ENCODE measurements around the gene MYO3A.

MYO3A gene

GRCh38 chr10:25899304-25899703 lies 34.7 kb upstream of the MYO3A start:
- H3K4me3 ChIP-seq (ENCODE audit: control insufficient read depth, low read depth, low read length): no peak overlapping the region
- TF ChIP-seq, protein P1, sequence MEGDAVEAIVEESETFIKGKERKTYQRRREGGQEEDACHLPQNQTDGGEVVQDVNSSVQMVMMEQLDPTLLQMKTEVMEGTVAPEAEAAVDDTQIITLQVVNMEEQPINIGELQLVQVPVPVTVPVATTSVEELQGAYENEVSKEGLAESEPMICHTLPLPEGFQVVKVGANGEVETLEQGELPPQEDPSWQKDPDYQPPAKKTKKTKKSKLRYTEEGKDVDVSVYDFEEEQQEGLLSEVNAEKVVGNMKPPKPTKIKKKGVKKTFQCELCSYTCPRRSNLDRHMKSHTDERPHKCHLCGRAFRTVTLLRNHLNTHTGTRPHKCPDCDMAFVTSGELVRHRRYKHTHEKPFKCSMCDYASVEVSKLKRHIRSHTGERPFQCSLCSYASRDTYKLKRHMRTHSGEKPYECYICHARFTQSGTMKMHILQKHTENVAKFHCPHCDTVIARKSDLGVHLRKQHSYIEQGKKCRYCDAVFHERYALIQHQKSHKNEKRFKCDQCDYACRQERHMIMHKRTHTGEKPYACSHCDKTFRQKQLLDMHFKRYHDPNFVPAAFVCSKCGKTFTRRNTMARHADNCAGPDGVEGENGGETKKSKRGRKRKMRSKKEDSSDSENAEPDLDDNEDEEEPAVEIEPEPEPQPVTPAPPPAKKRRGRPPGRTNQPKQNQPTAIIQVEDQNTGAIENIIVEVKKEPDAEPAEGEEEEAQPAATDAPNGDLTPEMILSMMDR (IDR thresholded peaks at IDR 0.05; ENCODE audit: control insufficient read depth, insufficient read depth, low read depth, low read length, missing control alignments): no peak
- no peak for DNase-seq (ENCODE audit: low read depth)

DNA sequence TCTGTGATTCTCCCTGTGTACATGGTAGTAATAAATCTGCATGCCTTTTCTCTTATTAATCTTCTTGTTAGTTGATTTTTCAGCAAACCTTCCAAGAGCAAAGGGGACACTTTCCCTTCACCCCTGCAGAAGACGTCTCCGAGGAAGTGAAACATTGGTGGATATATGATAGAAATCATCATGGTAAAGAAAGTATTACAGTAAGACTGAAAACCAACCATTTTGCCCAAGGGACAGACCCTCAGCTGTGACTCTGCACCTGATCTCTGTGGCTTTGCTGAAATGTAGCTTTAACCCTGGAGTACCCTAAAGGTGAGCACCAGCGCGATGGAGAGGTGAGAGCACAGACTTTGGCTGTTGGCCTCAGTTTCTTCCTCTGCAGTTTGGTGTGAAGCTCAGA lies 32.8 kb upstream of the MYO3A start:
- no peak for DNase-seq (ENCODE audit: low read depth)
- no peak overlapping the region for H3K4me3 ChIP-seq (ENCODE audit: control insufficient read depth, low read depth, low read length)
- TF ChIP-seq, protein P1 (IDR thresholded peaks at IDR 0.05; ENCODE audit: control insufficient read depth, insufficient read depth, low read depth, low read length, missing control alignments): no peak

DNA sequence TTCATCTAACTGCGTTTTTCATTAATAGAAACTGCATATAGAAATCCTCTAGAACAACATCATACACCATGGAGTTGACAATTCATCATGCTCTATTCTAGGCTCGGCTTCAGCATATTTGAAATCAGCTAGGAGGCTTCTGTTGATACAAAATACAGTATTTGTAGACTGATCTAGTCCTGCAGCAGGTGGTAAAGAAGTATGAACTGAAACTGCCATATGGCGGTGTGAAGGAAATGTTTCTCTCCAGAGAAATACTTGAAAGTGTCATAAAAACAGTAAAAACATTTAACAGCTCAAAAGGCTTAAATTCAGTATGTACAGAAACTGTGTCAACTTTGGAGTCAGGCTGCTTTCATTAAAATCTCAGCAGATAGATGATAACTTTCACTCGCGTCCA lies 32.0 kb upstream of the MYO3A start:
- no peak overlapping the region for H3K4me3 ChIP-seq (ENCODE audit: control insufficient read depth, low read depth, low read length)
- TF ChIP-seq, protein P1 (IDR thresholded peaks at IDR 0.05; ENCODE audit: control insufficient read depth, insufficient read depth, low read depth, low read length, missing control alignments): no peak
- DNase-seq (ENCODE audit: low read depth): no peak

DNA sequence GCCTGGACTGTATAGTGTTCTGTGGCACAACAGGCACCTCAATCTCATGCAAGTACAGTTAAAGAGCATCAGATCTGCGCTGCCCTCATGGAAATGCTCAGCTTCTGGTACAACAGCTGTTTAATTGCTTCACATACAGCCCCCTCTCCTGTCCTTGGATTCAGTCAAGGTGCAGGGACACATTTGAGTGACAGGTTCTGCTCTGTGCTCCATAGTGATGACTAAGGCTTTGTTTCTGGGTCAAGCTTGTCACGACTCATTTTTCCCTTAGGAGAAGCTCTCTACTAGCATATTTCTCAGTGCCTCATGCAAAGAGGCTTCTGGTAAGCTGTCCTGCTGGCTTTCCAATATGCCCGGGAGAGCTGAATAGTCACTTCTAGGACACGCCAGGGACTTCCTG lies 26.8 kb upstream of the MYO3A start:
- H3K4me3 ChIP-seq (ENCODE audit: control insufficient read depth, low read depth, low read length): no peak overlapping the region
- DNase-seq (ENCODE audit: low read depth): no peak
- TF ChIP-seq, protein P1 (IDR thresholded peaks at IDR 0.05; ENCODE audit: control insufficient read depth, insufficient read depth, low read depth, low read length, missing control alignments): no peak

DNA sequence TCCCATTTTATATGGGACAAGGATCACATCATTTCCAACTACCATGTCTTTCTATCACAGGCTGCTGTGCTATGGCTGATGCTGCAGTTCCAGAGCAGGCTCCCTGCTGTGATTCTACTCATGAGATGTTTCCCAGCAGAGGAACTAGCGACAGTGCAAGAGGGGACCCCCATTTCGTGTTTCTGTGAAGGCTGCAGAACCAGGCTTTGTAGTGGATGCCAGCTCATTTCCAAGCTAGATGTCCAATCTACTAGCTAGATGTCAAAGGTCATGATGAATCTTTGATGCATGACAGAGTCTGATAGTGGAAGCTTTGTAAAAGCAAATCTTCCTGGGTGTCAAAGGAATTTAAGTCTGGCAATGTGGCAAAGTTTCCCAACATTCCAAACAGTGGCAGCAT lies 21.2 kb upstream of the MYO3A start:
- no peak for DNase-seq (ENCODE audit: low read depth)
- TF ChIP-seq, protein P1 (IDR thresholded peaks at IDR 0.05; ENCODE audit: control insufficient read depth, insufficient read depth, low read depth, low read length, missing control alignments): no peak
- no peak overlapping the region for H3K4me3 ChIP-seq (ENCODE audit: control insufficient read depth, low read depth, low read length)

DNA sequence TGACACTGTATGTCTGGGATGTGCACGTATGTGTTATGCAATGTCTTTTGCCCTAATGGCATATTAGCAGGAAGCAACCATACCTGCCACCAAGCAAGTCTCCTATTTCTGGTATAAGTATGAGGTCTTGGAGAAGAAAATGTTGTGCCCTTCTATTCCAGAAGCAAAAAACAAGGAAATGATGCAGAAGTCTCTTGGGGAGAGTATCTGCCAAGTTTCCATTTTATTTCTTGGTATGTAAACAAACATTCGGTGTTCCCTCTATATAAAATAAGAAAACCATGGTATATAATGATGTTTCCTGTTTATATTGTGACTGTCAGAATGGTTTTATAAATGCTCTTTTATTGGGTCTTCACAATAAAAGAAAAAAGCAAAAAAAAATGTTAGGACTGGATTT lies 19.3 kb upstream of the MYO3A start:
- TF ChIP-seq, protein P1 (IDR thresholded peaks at IDR 0.05; ENCODE audit: control insufficient read depth, insufficient read depth, low read depth, low read length, missing control alignments): no peak
- H3K4me3 ChIP-seq (ENCODE audit: control insufficient read depth, low read depth, low read length): no peak overlapping the region
- no peak for DNase-seq (ENCODE audit: low read depth)

DNA sequence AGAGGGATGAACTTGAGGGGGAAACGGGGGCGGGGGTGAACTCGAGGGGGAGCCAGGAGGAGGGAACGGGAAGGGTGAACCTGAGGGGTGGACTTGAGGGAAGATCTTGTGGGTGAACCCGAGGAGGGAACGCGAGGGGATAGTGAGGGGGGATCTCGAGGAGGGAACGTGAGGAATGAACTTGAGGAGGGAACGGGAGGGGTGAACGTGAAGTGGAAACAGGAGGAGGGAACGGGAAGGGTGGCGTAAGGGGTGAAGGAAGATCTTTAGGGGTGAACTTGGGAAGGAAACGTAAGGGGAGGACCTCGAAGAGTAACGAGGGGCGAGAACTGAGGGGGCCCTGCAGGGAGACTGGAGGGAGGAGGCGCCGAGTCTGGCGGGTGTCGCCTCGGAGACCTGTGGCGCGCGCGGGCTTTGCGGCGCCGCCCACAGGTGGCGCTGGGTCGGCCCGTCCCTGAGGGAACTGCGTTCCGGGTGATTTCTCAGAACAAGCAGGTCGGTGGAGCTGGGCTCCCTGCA lies 651 bp downstream of the MYO3A start:
- no peak for DNase-seq (ENCODE audit: low read depth)
- no peak overlapping the region for H3K4me3 ChIP-seq (ENCODE audit: control insufficient read depth, low read depth, low read length)
- TF ChIP-seq, protein P1 (IDR thresholded peaks at IDR 0.05; ENCODE audit: control insufficient read depth, insufficient read depth, low read depth, low read length, missing control alignments): no peak
